IPS-18c (cell line): ENCODE measurements around the gene MAPK10.
"Not testable (repeated sequence)": the region's sequence is repeated elsewhere in the genome, so short reads cannot be mapped to it uniquely, and the experiment has no call there.

Experiments
- H3K4me3 ChIP-seq: 2 replicates; pipeline ENCODE4 v1.7.0; 2013; ENCODE audit warnings: low read depth, mild to moderate bottlenecking, low read length, moderate library complexity; ENCODE audit not compliant: insufficient read depth
- H3K9me3 ChIP-seq: one replicate; pipeline ENCODE4 v1.6.1; 2013; ENCODE audit warnings: mild to moderate bottlenecking, low read length, moderate library complexity; ENCODE audit not compliant: control insufficient read depth, insufficient read depth

The MAPK10 gene

GRCh38 chr4:86356425-86357210 is 3.2 kb downstream of the MAPK10 start:
- no peak overlapping the region for H3K4me3 ChIP-seq
- H3K9me3 ChIP-seq = no peaks in the 10 kb centered on the region

GRCh38 chr4:86354390-86354789 is 5.5 kb downstream of the MAPK10 start:
- Histone ChIP-seq H3K4me3 (no peak overlapping the region), H3K9me3 (no peaks in the 10 kb centered on the region)

- Histone ChIP-seq H3K4me3 (no peak overlapping the region), H3K9me3 (no peaks in the 10 kb centered on the region)
These were observed 13.5 kb downstream of the MAPK10 start for GRCh38 chr4:86346320-86346719.

- no peaks in the 10 kb centered on the region for H3K9me3 ChIP-seq
- H3K4me3 ChIP-seq = no peak overlapping the region
These were observed 15.7 kb downstream of the MAPK10 start for GRCh38 chr4:86344127-86344526.

GRCh38 chr4:86338989-86339388 is 20.9 kb downstream of the MAPK10 start:
- Histone ChIP-seq H3K9me3 (no peaks in the 10 kb centered on the region), H3K4me3 (no peak overlapping the region)

- no peaks in the 10 kb centered on the region for H3K9me3 ChIP-seq
- no peak overlapping the region for H3K4me3 ChIP-seq
These were observed 21.3 kb downstream of the MAPK10 start for GRCh38 chr4:86338521-86338920.

- Histone ChIP-seq H3K9me3 (no peaks in the 10 kb centered on the region), H3K4me3 (no peak overlapping the region)
These were observed 25.7 kb downstream of the MAPK10 start for GRCh38 chr4:86334020-86334750.

- Histone ChIP-seq H3K9me3 (no peaks in the 10 kb centered on the region), H3K4me3 (no peak overlapping the region)
These were observed 26.6 kb downstream of the MAPK10 start for GRCh38 chr4:86333236-86333635.

GRCh38 chr4:86330961-86331742 is 28.7 kb downstream of the MAPK10 start:
- Histone ChIP-seq H3K9me3 (no peaks in the 10 kb centered on the region), H3K4me3 (no peak overlapping the region)

GRCh38 chr4:86330411-86330810 is 29.4 kb downstream of the MAPK10 start:
- H3K9me3 ChIP-seq, H3K4me3 ChIP-seq: not testable (repeated sequence)

- H3K4me3 ChIP-seq = no peak overlapping the region
- H3K9me3 ChIP-seq = no peaks in the 10 kb centered on the region
These were observed 30.4 kb downstream of the MAPK10 start for GRCh38 chr4:86329431-86329830.

GRCh38 chr4:86326400-86326799 is 33.5 kb downstream of the MAPK10 start:
- H3K9me3 ChIP-seq = no peaks in the 10 kb centered on the region
- no peak overlapping the region for H3K4me3 ChIP-seq

- no peak overlapping the region for H3K4me3 ChIP-seq
- no peaks in the 10 kb centered on the region for H3K9me3 ChIP-seq
These were observed 40.5 kb downstream of the MAPK10 start for GRCh38 chr4:86319390-86319789.

- Histone ChIP-seq H3K4me3 (no peak overlapping the region), H3K9me3 (no peaks in the 10 kb centered on the region)
These were observed 44.3 kb downstream of the MAPK10 start for GRCh38 chr4:86315579-86315978.

- no peak overlapping the region for H3K4me3 ChIP-seq
- H3K9me3 ChIP-seq = no peaks in the 10 kb centered on the region
These were observed 46.2 kb downstream of the MAPK10 start for GRCh38 chr4:86313656-86314055.

GRCh38 chr4:86307432-86307831 is 52.4 kb downstream of the MAPK10 start:
- H3K9me3 ChIP-seq = no peaks in the 10 kb centered on the region
- no peak overlapping the region for H3K4me3 ChIP-seq

- Histone ChIP-seq H3K4me3 (no peak overlapping the region), H3K9me3 (no peaks in the 10 kb centered on the region)
These were observed 53.0 kb downstream of the MAPK10 start for GRCh38 chr4:86306816-86307215.

- no peak overlapping the region for H3K4me3 ChIP-seq
- no peaks in the 10 kb centered on the region for H3K9me3 ChIP-seq
These were observed 57.0 kb downstream of the MAPK10 start for GRCh38 chr4:86302830-86303229.
